ENCODE results near the gene KANSL2.

DNA sequence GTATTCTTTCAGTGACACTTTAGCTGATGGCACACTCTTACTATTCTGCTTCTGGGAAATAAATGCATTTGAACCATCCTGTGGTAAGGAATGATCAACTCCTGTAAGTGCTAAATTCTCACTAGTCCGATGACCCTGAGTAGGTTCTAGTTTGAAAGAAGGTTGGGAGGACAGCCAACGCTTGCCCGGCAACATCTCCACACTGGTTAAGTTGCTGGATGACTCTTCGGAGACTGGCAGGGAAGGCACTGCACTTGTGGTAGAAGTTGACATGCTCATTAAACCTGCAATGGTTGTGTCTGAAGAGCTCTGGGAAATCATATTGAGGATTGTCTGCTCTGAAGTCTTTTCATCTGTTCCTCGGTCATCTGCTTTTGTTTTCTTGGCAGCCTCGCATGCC is 12.0 kb upstream of the KANSL2 start:
- no peak for TF ChIP-seq EZH2 (IDR thresholded peaks at IDR 0.05)
- no peak for TF ChIP-seq POLR2AphosphoS5 (IDR thresholded peaks at IDR 0.05; ENCODE audit: borderline replicate concordance, low read depth, low read length)

Measured in SK-N-MC (cell line).